GM06990 (cell line): Measurements from ENCODE around the gene RBM20.
A peak's percentile ranks its signal among the peaks of the same experiment; 100 is the strongest.
"Not testable (repeated sequence)": the region's sequence is repeated elsewhere in the genome, so short reads cannot be mapped to it uniquely, and the experiment has no call there.

Experiments used
- DNase-seq: peaks from one replicate; pipeline ENCODE4 v3.0.0-alpha.2; 2011; ENCODE audit not compliant: insufficient read length; ENCODE audit errors: extremely low read depth
- H3K27me3 ChIP-seq: replicated peaks from 2 replicates; pipeline ENCODE4 v1.6.0; 2011; ENCODE audit warnings: low read length; ENCODE audit not compliant: control insufficient read depth, insufficient read depth
- H3K36me3 ChIP-seq: 2 replicates; pipeline ENCODE4 v1.5.1; 2011; ENCODE audit warnings: low read length; ENCODE audit not compliant: control insufficient read depth, insufficient read depth
- H3K4me3 ChIP-seq: replicated peaks from 2 replicates; pipeline ENCODE4 v1.5.1; 2011; ENCODE audit warnings: low read depth, mild to moderate bottlenecking, control low read depth, low read length
- CTCF ChIP-seq: IDR thresholded peaks from 2 replicates; pipeline ENCODE4 v1.5.1; 2011; ENCODE audit warnings: low read length, control low read depth, mild to moderate bottlenecking, inconsistent platforms; ENCODE audit not compliant: insufficient read depth, poor library complexity, severe bottlenecking

Gene RBM20

DNA sequence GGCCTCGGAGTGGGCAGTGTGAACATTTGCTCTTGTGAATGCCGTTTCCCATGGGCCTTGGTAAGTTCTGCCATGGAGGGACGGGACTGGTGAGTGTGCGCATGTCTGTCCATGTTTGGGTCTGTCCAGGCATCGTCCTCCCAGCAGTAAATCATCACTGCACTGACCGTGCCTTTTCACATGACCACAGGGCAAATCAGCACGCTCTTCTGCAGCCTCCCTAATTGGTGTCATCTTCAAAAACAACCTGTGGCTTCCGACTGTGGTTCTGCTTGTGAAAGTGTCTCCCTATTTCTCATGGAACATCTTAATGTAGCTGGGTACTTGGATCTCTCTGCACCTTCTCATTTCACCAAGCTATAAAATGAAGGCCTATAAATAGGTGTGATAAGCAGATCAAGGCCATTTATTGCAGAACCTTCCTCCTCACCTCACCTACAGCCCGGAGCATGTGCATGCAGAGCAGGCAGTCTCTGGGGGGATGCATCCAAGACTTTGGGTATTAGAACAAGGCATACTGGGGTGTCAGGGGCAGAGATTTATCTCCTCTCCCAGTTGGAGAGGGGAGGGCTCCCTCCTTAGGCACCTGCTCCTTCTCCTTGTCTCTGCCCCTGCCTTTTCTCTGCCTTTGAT, 77.4 kb downstream of the RBM20 start:
- H3K36me3 ChIP-seq = no peaks in the 10 kb centered on the region
- TF ChIP-seq CTCF = no peak
- H3K4me3 ChIP-seq = no peak overlapping the region
- H3K27me3 ChIP-seq = no peaks in the 10 kb centered on the region
- DNase-seq = no peak

DNA sequence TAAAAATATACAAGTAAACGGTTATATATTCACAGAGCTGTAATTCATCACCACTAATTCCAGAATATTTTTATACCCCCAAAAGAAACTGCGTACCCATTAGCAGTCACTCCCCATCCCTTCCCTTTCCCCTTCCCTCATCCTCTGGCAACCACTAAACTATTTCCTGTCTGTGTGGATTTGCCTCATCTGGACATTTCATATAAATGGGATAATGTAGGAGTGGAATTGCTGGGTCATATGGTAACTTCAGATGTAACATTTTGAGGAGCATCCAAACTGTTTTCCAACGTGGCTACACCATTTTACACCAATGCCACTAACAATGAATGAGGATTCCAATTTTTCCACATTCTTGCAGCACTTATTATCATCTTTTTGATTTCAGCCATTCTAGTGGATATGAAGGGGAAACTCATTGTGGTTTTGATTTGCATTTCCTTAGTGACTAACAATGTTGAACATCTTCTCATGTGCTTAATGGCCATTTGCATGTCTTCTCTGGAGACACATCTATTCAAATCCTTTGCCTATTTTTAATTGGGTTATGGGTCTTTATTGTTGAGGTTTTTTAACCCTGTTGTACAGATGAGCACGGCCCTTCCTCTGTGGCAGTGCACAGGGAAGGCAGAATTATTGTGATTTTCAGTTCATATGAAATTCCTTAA, 79.2 kb downstream of the RBM20 start:
- Histone ChIP-seq H3K36me3 (no peaks in the 10 kb centered on the region), H3K4me3 (no peak overlapping the region), H3K27me3 (no peaks in the 10 kb centered on the region)
- TF ChIP-seq CTCF = no peak
- DNase-seq = no peak

- DNase-seq = peak; percentile 49
- TF ChIP-seq CTCF = no peak
- H3K36me3 ChIP-seq = no peaks in the 10 kb centered on the region
Observed at GRCh38 chr10:110724116-110724921, 80.2 kb downstream of the RBM20 start.

GRCh38 chr10:110724937-110725336, 80.8 kb downstream of the RBM20 start:
- TF ChIP-seq CTCF = no peak
- Histone ChIP-seq H3K27me3 (no peaks in the 10 kb centered on the region), H3K36me3 (no peaks in the 10 kb centered on the region), H3K4me3 (no peak overlapping the region)
- DNase-seq = no peak

More at GRCh38 chr10:110724116-110724921, 80.2 kb downstream of the RBM20 start:
- Histone ChIP-seq H3K27me3 (no peaks in the 10 kb centered on the region), H3K4me3 (no peak overlapping the region)

DNA sequence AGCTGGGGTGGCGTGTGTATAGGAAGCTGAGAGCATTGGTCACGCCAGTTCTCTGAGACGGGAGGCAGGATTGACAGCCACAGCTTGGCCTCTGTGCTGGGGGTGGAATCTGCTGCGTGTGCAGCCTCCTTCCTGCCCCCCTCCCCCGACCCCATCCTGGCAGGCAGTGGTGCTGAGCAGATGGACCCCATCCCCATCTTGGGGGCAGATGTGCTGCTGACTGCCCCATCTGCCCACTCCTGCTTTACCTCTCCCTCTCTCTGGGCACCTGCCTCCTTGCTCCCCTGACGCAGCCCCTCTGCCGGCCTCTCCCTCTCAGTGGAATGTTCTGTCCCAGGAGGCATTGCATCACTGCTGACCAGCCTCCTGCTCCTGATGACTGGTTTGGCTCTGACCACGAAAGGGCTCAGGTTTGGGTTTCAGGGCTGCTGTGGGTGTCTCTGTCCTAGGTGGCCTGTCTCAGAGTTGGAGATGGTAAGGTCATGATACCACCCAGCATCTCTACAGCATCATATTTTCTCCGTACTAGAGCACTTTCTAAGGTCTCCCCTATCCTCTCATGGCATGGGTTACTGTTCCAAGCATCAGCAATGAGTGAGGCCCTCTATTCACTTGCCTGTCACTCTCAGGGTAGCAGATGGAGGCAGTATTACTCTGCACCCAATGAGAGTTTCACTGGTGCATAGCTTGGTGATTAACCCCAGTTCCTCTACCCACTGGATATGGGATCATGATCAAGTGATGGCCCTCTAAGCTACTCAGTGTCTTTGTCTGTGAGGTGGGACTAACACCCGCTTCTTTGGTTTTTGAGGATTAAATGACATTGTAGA, 81.9 kb downstream of the RBM20 start:
- no peak for TF ChIP-seq CTCF
- H3K27me3 ChIP-seq = no peaks in the 10 kb centered on the region
- H3K36me3 ChIP-seq = no peaks in the 10 kb centered on the region
- H3K4me3 ChIP-seq = no peak overlapping the region
- no peak for DNase-seq

DNA sequence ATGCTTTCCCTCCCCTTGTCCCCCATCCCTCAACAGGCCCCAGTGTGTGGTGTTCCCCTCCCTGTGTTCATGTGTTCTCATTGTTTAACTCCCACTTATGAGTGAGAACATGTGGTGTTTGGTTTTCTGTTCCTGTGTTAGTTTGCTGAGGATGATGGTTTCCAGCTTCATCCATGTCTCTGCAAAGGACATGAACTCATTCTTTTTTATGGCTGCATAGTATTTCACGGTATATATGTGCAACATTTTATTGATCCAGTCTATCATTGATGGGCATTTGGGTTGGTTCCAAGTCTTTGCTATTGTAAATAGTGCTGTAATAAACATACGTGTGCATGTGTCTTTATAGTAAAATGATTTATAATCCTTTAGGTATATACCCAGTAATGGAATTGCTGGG, 83.6 kb downstream of the RBM20 start:
- DNase-seq, H3K4me3 ChIP-seq, H3K36me3 ChIP-seq, H3K27me3 ChIP-seq: not testable (repeated sequence)
